ENCODE results near the gene MAFF. TPM values are rescaled to one million over a fixed set of nuclear protein-coding genes. Genes with fewer than 3 reads are reported as not detected.

Gene MAFF
- total RNA-seq, 1 experiment from 2014 or later, result 26.0 TPM

GRCh38 chr22:38246046-38246658 is 44.4 kb downstream of the MAFF start:
- intact Hi-C loops (cut with micrococcal nuclease), result no loop called here
- H3K4me1 ChIP-seq (ENCODE audit: control insufficient read depth in 1 of 2, insufficient read depth in 2 of 2, low read length in 2 of 2), result peaks cover 3 to 7% of the 10 kb centered on the region in 2 experiments
- H3K27me3 ChIP-seq (ENCODE audit: insufficient read depth, low read length), result no peaks in the 10 kb centered on the region
- no peak overlapping the region for H3K27ac ChIP-seq (ENCODE audit: low read depth, low read length)
- no peak overlapping the region for H3K4me3 ChIP-seq (replicated peaks in 1 of 2; ENCODE audit: low read depth in 1 of 2, low read length in 2 of 2)
- DNase-seq (ENCODE audit: low read depth, low spot score) (no peak), ATAC-seq (no peak)
- peaks cover 0 to 6% of the 10 kb centered on the region in 2 experiments; a peak in 1 of 4 replicates for H3K9me3 ChIP-seq (ENCODE audit: control insufficient read depth in 1 of 2, insufficient read depth in 1 of 2, low read depth in 1 of 2, low read length in 2 of 2)
- H3K36me3 ChIP-seq (ENCODE audit: control insufficient read depth in 1 of 2, insufficient read depth in 2 of 2, low read length in 2 of 2), result peaks cover 0 to 3% of the 10 kb centered on the region in 2 experiments; a peak in 2 of 4 replicates
- CTCF ChIA-PET, result no interaction called here
- H3K4me2 ChIP-seq (ENCODE audit: low read length), result no peak overlapping the region
- no peaks in the 10 kb centered on the region for H4K20me1 ChIP-seq (ENCODE audit: insufficient read depth)
- H3K79me2 ChIP-seq (ENCODE audit: insufficient read depth, low read length), result peaks cover 22% of the 10 kb centered on the region
- BruUV-seq (replicated peaks), result no TSS peak
- POLR2A ChIA-PET, result no interaction called here
- no peak overlapping the region for H2AFZ ChIP-seq (ENCODE audit: low read depth, low read length, poor library complexity, severe bottlenecking)
- TF ChIP-seq SIN3A (IDR thresholded peaks at IDR 0.05; ENCODE audit: low read depth), result no peak
- TF ChIP-seq SRF (IDR thresholded peaks at IDR 0.05; ENCODE audit: low read depth), result no peak
- TF ChIP-seq ZNF274 (IDR thresholded peaks at IDR 0.05; ENCODE audit: low read depth, low read length), result no peak
- TF ChIP-seq CBX3 (IDR thresholded peaks at IDR 0.05; ENCODE audit: low read depth), result no peak
- no peak for TF ChIP-seq CEBPB (IDR thresholded peaks at IDR 0.05; ENCODE audit: low read depth)
- TF ChIP-seq POLR2AphosphoS5 (IDR thresholded peaks at IDR 0.05; ENCODE audit: low read depth, low read length), result no peak
- TF ChIP-seq EZH2 (IDR thresholded peaks at IDR 0.05), result no peak
- RAD21 ChIA-PET (ENCODE audit: low non-redundant PET in 1 of 2, low total read pairs in 2 of 2, uncharacterized antibody in 2 of 2, unreplicated experiment in 2 of 2), result no interaction called here
- no peak overlapping the region for H3K9ac ChIP-seq (ENCODE audit: low read length)
- no peaks in the 10 kb centered on the region for H3K9me2 ChIP-seq (ENCODE audit: insufficient read depth)

- POLR2A ChIA-PET, result no interaction called here
- H3K4me3 ChIP-seq (replicated peaks in 1 of 2; ENCODE audit: low read depth in 1 of 2, low read length in 2 of 2), result no peak overlapping the region
- TF ChIP-seq ZNF274 (IDR thresholded peaks at IDR 0.05; ENCODE audit: low read depth, low read length) (no peak), TCF7L2 (IDR thresholded peaks at IDR 0.05; ENCODE audit: borderline replicate concordance, extremely low read depth, insufficient read depth, insufficient read length) (no peak), ELF1 (IDR thresholded peaks at IDR 0.05; ENCODE audit: borderline replicate concordance, low read depth) (no peak), POLR2A (IDR thresholded peaks at IDR 0.05; ENCODE audit: borderline replicate concordance, extremely low read depth, insufficient read depth, insufficient read length) (no peak), RAD21 (IDR thresholded peaks at IDR 0.05; ENCODE audit: low read depth) (no peak), EZH2phosphoT487 (IDR thresholded peaks at IDR 0.05; ENCODE audit: borderline replicate concordance) (no peak), CEBPB (IDR thresholded peaks at IDR 0.05; ENCODE audit: low read depth) (no peak), CTCF (IDR thresholded peaks at IDR 0.05 in 2 of 3, conservative IDR thresholded peaks at IDR 0.05 in 1 of 3; ENCODE audit: borderline replicate concordance in 1 of 3, insufficient read depth in 1 of 3, low read depth in 2 of 3, low read length in 2 of 3) (no peak), SIN3A (IDR thresholded peaks at IDR 0.05; ENCODE audit: low read depth) (no peak), ATF3 (IDR thresholded peaks at IDR 0.05) (no peak), ZBTB33 (IDR thresholded peaks at IDR 0.05; ENCODE audit: extremely low read depth, insufficient replicate concordance, low read length) (no peak), JUND (IDR thresholded peaks at IDR 0.05) (no peak)
- H3K27ac ChIP-seq (ENCODE audit: low read depth, low read length), result no peak overlapping the region
- intact Hi-C loops (cut with micrococcal nuclease), result no loop called here
- no peak overlapping the region for H3K9ac ChIP-seq (ENCODE audit: low read length)
- CTCF ChIA-PET, result no interaction called here
- peaks cover 22% of the 10 kb centered on the region for H3K79me2 ChIP-seq (ENCODE audit: insufficient read depth, low read length)
- ATAC-seq (no peak), DNase-seq (ENCODE audit: low read depth, low spot score) (no peak)
- no peaks in the 10 kb centered on the region for H3K27me3 ChIP-seq (ENCODE audit: insufficient read depth, low read length)
- H2AFZ ChIP-seq (ENCODE audit: low read depth, low read length, poor library complexity, severe bottlenecking), result no peak overlapping the region
- no peaks in the 10 kb centered on the region for H4K20me1 ChIP-seq (ENCODE audit: insufficient read depth)
- H3K36me3 ChIP-seq (ENCODE audit: control insufficient read depth in 1 of 2, insufficient read depth in 2 of 2, low read length in 2 of 2), result peaks cover 0 to 3% of the 10 kb centered on the region in 2 experiments; a peak in 2 of 4 replicates
- no peaks in the 10 kb centered on the region for H3K9me2 ChIP-seq (ENCODE audit: insufficient read depth)
- peaks cover 0 to 6% of the 10 kb centered on the region in 2 experiments; a peak in 1 of 4 replicates for H3K9me3 ChIP-seq (ENCODE audit: control insufficient read depth in 1 of 2, insufficient read depth in 1 of 2, low read depth in 1 of 2, low read length in 2 of 2)
- RAD21 ChIA-PET (ENCODE audit: low non-redundant PET in 1 of 2, low total read pairs in 2 of 2, uncharacterized antibody in 2 of 2, unreplicated experiment in 2 of 2), result no interaction called here
- no peak overlapping the region for H3K4me2 ChIP-seq (ENCODE audit: low read length)
- no TSS peak for BruUV-seq (replicated peaks)
- H3K4me1 ChIP-seq (ENCODE audit: control insufficient read depth in 1 of 2, insufficient read depth in 2 of 2, low read length in 2 of 2), result 0 out of 4 replicates have a peak, but pooled peaks cover 0 to 1% of the 10 kb centered on the region in 2 experiments
Observed at GRCh38 chr22:38246692-38247091, 44.9 kb downstream of the MAFF start.
